Ishikawa (cell line): ENCODE results near the gene GPANK1.

ENCODE experiments used
- CEBPB ChIP-seq: IDR thresholded peaks from 2 replicates; pipeline ENCODE4 v1.6.1; 2012
- CREB1 ChIP-seq: IDR thresholded peaks from 2 replicates; pipeline ENCODE4 v1.6.1; 2012; ENCODE audit warnings: low read depth
- EP300 ChIP-seq: IDR thresholded peaks from 2 replicates; pipeline ENCODE4 v1.6.1; 2012; ENCODE audit warnings: borderline replicate concordance
- NFIC ChIP-seq: IDR thresholded peaks from 2 replicates; pipeline ENCODE4 v1.6.1; 2012
- RAD21 ChIP-seq: IDR thresholded peaks from 2 replicates; pipeline ENCODE4 v1.6.1; 2012; ENCODE audit warnings: low read depth
- TAF1 ChIP-seq: IDR thresholded peaks from 2 replicates; pipeline ENCODE4 v1.6.1; 2012; ENCODE audit warnings: low read depth, mild to moderate bottlenecking
- TF ChIP-seq, protein P1 (sequence below): IDR thresholded peaks from 2 replicates; pipeline ENCODE4 v1.6.1; 2012; ENCODE audit warnings: low read depth, mild to moderate bottlenecking

DNA sequence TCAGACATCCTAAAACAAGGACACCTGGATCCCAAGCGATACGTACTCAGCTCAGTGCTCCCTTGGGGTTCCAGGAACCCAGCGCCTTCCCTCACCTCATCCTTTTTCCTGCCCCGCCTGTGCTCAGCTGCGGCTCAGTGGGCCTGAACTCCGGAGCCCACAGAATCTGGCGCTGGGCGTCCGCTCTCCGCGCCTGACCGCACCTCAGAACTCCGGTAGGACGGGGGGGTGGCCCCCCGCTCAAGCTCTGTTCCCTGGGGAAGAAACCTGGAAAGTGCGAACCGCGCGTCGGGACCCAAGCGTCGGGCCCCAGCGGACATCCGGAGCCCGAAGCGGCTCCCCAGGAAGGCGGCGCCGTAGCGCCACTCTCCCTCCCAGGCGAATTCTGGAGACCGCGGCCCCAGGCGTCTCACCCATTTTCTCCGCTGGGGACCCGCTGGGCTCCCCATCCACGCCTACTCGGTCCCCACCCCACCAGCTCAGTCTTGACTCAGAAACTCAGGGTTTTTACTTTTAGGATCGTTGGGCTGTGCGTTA, 16.4 kb upstream of the GPANK1 start:
- no peak for TF ChIP-seq CREB1
- 0 out of 2 replicates have a peak, but pooled peaks have one; percentile 23 for TF ChIP-seq TAF1
- TF ChIP-seq, protein P1, sequence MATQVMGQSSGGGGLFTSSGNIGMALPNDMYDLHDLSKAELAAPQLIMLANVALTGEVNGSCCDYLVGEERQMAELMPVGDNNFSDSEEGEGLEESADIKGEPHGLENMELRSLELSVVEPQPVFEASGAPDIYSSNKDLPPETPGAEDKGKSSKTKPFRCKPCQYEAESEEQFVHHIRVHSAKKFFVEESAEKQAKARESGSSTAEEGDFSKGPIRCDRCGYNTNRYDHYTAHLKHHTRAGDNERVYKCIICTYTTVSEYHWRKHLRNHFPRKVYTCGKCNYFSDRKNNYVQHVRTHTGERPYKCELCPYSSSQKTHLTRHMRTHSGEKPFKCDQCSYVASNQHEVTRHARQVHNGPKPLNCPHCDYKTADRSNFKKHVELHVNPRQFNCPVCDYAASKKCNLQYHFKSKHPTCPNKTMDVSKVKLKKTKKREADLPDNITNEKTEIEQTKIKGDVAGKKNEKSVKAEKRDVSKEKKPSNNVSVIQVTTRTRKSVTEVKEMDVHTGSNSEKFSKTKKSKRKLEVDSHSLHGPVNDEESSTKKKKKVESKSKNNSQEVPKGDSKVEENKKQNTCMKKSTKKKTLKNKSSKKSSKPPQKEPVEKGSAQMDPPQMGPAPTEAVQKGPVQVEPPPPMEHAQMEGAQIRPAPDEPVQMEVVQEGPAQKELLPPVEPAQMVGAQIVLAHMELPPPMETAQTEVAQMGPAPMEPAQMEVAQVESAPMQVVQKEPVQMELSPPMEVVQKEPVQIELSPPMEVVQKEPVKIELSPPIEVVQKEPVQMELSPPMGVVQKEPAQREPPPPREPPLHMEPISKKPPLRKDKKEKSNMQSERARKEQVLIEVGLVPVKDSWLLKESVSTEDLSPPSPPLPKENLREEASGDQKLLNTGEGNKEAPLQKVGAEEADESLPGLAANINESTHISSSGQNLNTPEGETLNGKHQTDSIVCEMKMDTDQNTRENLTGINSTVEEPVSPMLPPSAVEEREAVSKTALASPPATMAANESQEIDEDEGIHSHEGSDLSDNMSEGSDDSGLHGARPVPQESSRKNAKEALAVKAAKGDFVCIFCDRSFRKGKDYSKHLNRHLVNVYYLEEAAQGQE = no peak
- peak; percentile 37 for TF ChIP-seq NFIC
- 0 out of 2 replicates have a peak, but pooled peaks have one; percentile 29 for TF ChIP-seq EP300
- no peak for TF ChIP-seq CEBPB
- no peak; the same call in 1 of the 2 replicates for TF ChIP-seq RAD21
